ENCODE results near the gene WNK1. TPM values are rescaled to one million over a fixed set of nuclear protein-coding genes. Genes with fewer than 3 reads are reported as not detected.

Gene WNK1
- total and polyA plus RNA-seq, 2 of the 8 experiments (the other 6 are each of a cell fraction or from before 2014, with no cell fraction given) = 88.2 to 157 TPM

- H2BK15ac ChIP-seq (ENCODE audit: low read length) = no peak within 1 kb of the TSS
- peak within 1 kb of the TSS; percentile 82 for H2BK120ac ChIP-seq (replicated peaks; ENCODE audit: low read depth, low read length)
- peak within 1 kb of the TSS; percentile 96 for H4K8ac ChIP-seq (ENCODE audit: extremely low read depth, insufficient read depth, low read length)
- no peaks in the 10 kb centered on the region for H3K27me3 ChIP-seq (replicated peaks in 1 of 4; ENCODE audit: control insufficient read depth in 3 of 4, extremely low read depth in 1 of 4, insufficient read depth in 3 of 4, low read length in 3 of 4)
- H4K20me1 ChIP-seq (replicated peaks in 1 of 2; ENCODE audit: control insufficient read depth in 1 of 2, insufficient read depth in 2 of 2, low read length in 2 of 2) = no peaks in the 10 kb centered on the region
- peak within 1 kb of the TSS; percentile 88 for H4K91ac ChIP-seq (replicated peaks; ENCODE audit: insufficient read length, low read length)
- no peaks in the 10 kb centered on the region; the same call in 1 of the 2 replicates for H3K23me2 ChIP-seq (ENCODE audit: low read depth, low read length)
- H3K4ac ChIP-seq (replicated peaks; ENCODE audit: insufficient read length, low read depth, low read length) = peak within 1 kb of the TSS; percentile 92
- H3K4me1 ChIP-seq (replicated peaks in 1 of 4; ENCODE audit: control insufficient read depth in 3 of 4, insufficient read depth in 4 of 4, low read length in 3 of 4) = no peaks in the 10 kb centered on the region
- H3K4me3 ChIP-seq (ENCODE audit: extremely low read depth in 1 of 4, insufficient read depth in 2 of 4, low read depth in 3 of 4, low read length in 4 of 4) = peak within 1 kb of the TSS; percentile 84 to 94 (median 86)
- peak within 1 kb of the TSS; percentile 63 to 89 (median 76) for H3K9ac ChIP-seq (replicated peaks in 1 of 4; ENCODE audit: extremely low read depth in 1 of 4, low read depth in 3 of 4, low read length in 3 of 4)
- DNase-seq (ENCODE audit: low read depth in 1 of 2, low spot score in 2 of 2) (peak; percentile 98 to 100), FAIRE-seq (no peak)
- peak within 1 kb of the TSS; percentile 89 for H4K5ac ChIP-seq (ENCODE audit: insufficient read length, low read depth, low read length)
- H3K36me3 ChIP-seq (ENCODE audit: control insufficient read depth in 2 of 4, insufficient read depth in 4 of 4, low read length in 3 of 4) = no peaks in the 10 kb centered on the region
- peak within 1 kb of the TSS; percentile 94 for H3K27ac ChIP-seq (ENCODE audit: low read depth, low read length)
- CTCF ChIA-PET (ENCODE audit: partially characterized antibody) = interaction anchor here (0.6 to 1.6 kb wide), 13 partner anchors 9 to 734 kb away, joined by 3 to 9 read pairs (median 3); no protein-coding TSS in a partner anchor
- POLR2A ChIA-PET (ENCODE audit: partially characterized antibody) = interaction anchor here (0.6 to 2.2 kb wide), 22 partner anchors 8 to 484 kb away, joined by 3 to 9 read pairs (median 3); no protein-coding TSS in a partner anchor
- WGBS, 2 experiments (ENCODE audit: extremely low coverage in 1 of 2, insufficient coverage in 1 of 2, insufficient read length in 1 of 2, insufficient replicate concordance in 2 of 2, low coverage in 1 of 2, low lambda C conversion rate in 2 of 2, missing lambda C conversion rate in 1 of 2) = 1% methylated on average over 44 of the region's 58 CpGs; no CpG with 5 or more reads in 1 of the 2 experiments
- H3K23ac ChIP-seq (ENCODE audit: insufficient read length) = no peak within 1 kb of the TSS
- H3K18ac ChIP-seq (ENCODE audit: extremely low read depth, low read length) = peak within 1 kb of the TSS; percentile 91; the same call in 1 of the 2 replicates
- peak within 1 kb of the TSS; percentile 67; the same call in 1 of the 2 replicates for H2AFZ ChIP-seq (ENCODE audit: low read length)
- H2BK20ac ChIP-seq (ENCODE audit: low read length) = no peak within 1 kb of the TSS
- no peak within 1 kb of the TSS for H2AK5ac ChIP-seq (ENCODE audit: low read depth, low read length)
- no peak within 1 kb of the TSS for H3K14ac ChIP-seq (ENCODE audit: insufficient read length)
- H3K79me1 ChIP-seq (ENCODE audit: low read depth, low read length) = peaks cover 4% of the 10 kb centered on the region; the same call in 1 of the 2 replicates
- H3K4me2 ChIP-seq (ENCODE audit: insufficient read depth in 1 of 2, low read depth in 2 of 2, low read length in 2 of 2) = peak within 1 kb of the TSS; percentile 71 to 75
- peak within 1 kb of the TSS; percentile 82 for H3K56ac ChIP-seq (replicated peaks; ENCODE audit: insufficient read length, low read depth, low read length)
- peaks cover 0 to 28% of the 10 kb centered on the region in 2 experiments; a peak in 2 of 4 replicates for H3K79me2 ChIP-seq (ENCODE audit: control insufficient read depth in 1 of 2, insufficient read depth in 2 of 2, low read length in 2 of 2)
- peak within 1 kb of the TSS; percentile 68 for H2BK12ac ChIP-seq (ENCODE audit: low read depth, low read length)
- H3K9me3 ChIP-seq (ENCODE audit: insufficient read depth in 2 of 2, low read depth in 1 of 2, low read length in 1 of 2) = no peaks in the 10 kb centered on the region
- peak within 1 kb of the TSS; percentile 92 for H2BK5ac ChIP-seq (ENCODE audit: low read depth, low read length)
- TF ChIP-seq SAP30 (IDR thresholded peaks at IDR 0.05; ENCODE audit: insufficient read depth, insufficient replicate concordance, low read length) = no peak
- no peak for TF ChIP-seq JUN (IDR thresholded peaks at IDR 0.05; ENCODE audit: low read depth, low read length)
- no peak for TF ChIP-seq SIRT6 (IDR thresholded peaks at IDR 0.05; ENCODE audit: low read length)
- TF ChIP-seq SP2 (IDR thresholded peaks at IDR 0.05; ENCODE audit: low read length) = no peak
- no peak; the same call in 1 of the 2 replicates for TF ChIP-seq ATF2 (IDR thresholded peaks at IDR 0.05; ENCODE audit: low read length)
- no peak for TF ChIP-seq CHD2 (IDR thresholded peaks at IDR 0.05; ENCODE audit: low read length)
- peak; percentile 86 to 96 (median 91) for TF ChIP-seq CTCF (IDR thresholded peaks at IDR 0.05; ENCODE audit: control extremely low read depth in 1 of 3, insufficient read depth in 1 of 3, low read depth in 1 of 3, low read length in 3 of 3)
These were observed 197.2 kb downstream of the WNK1 start, which contains the start of gene RAD52 for GRCh38 chr12:949453-950191. Gene RAD52 (minus strand): TSS chr12:949694. CDS start chr12:933058, 16,636 bp downstream.

Data from H1 (cell line).